CD4-positive, alpha-beta T cell treated with Interleukin-15 for 1 hour (primary cell): ENCODE results near the gene PATJ.

Source experiments
- DNase-seq: peaks from one replicate; pipeline ENCODE4 v3.0.0-alpha.2; 2020

PATJ gene

DNA sequence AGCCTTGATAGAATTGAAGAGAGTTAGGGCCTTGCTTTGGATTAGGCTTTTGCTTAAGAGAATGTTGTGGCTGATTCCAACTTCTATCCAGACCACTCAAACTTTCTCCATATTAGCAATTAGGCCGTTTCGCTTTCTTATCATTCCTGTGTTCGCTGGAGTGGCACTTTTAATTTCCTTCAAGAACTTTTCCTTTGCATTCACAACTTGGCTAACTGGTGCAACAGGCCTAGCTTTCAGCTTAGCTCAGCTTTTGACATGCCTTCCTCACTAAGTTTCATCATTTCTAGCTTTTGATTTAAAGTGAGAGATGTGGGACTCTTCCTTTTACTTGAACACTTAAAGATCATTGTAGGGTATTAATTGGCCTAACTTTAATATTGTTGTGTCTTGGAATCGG is 268.7 kb downstream of the PATJ start:
- DNase-seq: no peak

DNA sequence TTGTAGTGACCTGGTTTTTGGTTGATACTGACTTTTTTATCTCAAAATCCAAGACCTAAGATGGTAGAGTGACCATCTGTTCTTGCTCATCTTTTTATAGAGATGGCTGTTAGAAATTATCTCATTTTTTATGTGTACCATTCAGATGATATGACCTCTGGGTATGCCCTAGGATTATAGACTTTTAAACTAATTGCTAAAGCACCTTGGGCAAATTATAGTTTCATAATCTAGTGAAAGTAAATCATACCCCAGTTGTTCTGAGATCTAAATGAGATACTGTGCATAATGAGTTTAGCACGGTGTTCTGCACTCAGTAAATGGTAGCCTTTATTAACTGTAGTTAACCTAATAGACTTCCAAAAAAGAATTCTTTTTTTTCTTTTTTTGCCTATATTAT is 269.8 kb downstream of the PATJ start:
- no peak for DNase-seq

DNA sequence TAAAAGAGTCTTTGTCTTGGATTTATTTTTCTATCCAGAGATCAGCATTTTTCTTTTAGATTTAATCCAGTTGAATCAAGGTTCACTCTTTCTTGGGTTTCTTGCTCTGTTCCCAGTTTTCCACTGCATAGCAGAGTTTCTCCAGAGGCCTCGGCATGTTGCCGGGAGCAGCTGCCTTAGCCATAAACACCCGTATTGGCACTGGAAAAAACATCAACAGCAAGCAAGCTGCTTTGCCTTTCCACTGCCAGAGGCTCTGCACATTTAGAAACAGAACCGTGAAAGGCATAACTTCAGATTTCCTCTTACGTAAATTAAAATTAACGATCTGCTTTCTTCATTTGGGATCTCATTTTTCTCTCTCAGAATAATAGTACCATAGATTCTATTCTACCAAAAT is 270.6 kb downstream of the PATJ start:
- DNase-seq: no peak

DNA sequence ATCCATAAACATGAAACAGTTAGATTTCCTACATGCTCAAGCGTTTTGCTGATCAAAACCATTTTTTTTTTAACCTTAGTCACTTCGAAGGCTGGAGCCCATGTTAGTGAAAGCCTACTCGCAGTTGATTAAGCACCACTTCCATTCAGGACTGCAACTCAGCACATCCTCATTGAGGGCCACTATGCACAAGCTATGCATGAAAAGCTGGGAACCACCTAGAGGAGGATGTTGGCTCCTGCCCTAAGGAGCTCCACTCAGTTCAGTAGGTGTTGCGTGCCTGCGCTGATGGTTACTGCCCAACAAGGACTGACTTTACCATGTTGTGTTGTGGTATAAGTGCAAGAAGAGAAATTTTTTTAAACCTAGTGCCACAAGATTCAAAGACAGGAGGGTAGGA is 271.0 kb downstream of the PATJ start:
- DNase-seq: no peak

DNA sequence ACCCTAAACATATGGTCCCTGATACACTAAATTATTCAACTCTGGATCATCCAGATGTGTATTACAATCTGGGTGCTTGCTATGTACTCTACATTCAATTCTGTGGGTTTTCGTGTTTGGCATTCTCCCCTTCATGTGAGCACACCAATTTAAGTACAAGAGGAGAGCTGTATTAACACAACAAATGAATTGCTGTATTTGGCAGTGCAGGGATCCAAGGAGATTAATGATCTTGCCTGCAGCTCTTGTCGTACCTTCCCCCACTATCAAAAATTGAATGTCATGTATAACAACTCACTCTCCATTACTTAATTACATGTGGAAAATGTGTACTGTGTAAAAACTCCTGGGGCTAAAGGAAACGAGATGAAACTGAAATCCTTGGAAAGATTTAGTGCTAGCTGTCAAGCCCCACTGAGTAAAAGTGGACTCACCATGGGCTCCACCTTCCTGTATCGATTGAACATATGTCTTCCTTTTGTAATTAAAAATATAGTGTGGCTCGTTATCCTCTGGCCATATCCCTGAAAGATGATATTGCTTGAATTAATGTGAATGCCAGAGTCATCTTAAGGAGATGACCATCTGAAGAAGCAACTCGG is 280.2 kb downstream of the PATJ start:
- no peak for DNase-seq

DNA sequence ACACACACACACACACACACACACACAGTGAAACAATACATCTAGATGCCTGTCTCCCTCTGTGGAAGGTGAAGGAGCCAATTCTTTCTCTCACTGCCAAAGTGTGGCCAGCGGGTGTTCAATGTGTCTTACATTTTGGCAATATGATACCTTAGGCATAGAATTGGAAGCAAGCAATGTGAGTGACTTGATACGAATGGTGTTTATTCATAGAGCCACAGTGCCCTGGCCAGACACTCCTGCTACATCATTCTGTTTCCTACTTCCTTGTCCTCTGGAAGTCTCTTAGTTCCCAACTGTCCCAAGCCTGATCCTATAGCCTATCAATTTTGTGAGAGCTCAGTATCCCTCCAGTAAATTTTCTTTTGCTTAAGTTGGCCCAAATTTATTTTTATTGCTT is 282.4 kb downstream of the PATJ start:
- no peak for DNase-seq

DNA sequence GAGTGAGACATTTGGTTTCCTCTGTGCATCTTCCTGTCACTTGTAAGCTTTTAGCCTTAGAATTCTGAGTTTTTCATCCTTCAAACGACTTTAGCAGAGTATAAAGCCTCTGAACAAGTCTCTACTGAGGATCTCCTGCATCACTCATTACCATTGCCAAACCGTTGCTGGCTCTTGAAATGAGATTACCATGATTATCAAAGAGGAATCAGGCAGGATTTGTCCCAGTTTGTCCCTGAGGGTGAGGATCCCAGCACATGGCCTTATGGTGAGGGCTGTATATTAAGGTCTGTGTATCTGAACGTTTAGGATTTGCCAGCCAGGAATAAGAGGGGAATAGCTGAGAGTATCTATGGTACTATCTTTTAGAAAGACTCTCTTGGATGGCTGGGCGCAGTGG is 282.9 kb downstream of the PATJ start:
- no peak for DNase-seq

DNA sequence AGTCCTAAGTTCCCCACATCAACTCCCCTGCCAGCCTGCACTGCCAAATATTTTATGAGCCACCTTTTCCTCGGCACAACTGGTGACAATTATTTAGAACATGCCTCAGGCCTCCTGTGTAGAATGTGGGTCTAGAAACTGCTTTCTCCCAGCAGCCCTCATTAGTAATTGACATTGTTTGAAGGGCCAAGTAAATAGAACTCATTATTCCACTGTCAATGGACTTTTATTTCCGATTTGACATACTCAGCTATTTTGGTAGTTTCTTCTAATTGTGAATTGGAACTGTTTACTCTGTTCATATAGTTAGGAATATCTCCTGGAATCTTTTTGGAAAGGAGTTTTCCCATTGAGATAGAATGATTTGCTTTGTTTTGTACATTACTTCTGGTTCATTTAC is 283.6 kb downstream of the PATJ start:
- no peak for DNase-seq

DNA sequence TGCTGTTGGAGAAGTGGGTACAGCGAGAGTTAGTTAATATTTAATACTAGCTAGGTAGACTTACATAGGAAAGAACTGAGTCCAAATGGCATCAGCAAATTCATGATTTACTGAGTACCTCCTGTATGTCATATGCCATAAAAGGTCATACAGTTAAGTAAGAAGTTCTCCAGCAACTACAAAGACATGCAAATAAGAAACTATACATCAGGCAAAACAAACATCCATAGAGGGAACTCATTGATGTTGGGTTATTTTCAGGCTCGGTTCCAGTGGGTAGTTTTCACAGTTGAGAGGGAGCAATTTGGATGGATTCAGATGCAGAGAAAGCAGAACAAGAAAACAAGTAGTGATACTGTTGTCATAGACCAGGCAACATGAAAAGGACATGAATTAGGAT is 287.4 kb downstream of the PATJ start:
- no peak for DNase-seq

DNA sequence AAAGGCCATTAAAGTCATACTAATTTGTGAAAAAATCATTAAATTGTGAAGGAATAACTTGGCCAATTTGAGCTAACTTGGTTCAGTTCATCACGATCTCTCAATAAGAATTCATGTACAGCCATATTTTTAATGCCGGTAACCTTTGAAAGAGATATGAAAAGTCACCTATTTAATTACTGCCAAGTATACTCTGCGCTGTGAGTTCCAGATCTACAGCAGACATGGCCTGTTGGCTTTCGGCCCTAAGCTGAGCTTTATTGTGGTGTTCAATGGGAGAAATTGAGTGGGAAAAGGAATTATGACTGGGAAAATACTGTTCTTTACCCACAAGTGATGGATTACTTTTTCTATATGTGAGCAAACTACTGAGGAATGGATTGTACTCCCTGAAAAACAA is 292.5 kb downstream of the PATJ start:
- DNase-seq: no peak

DNA sequence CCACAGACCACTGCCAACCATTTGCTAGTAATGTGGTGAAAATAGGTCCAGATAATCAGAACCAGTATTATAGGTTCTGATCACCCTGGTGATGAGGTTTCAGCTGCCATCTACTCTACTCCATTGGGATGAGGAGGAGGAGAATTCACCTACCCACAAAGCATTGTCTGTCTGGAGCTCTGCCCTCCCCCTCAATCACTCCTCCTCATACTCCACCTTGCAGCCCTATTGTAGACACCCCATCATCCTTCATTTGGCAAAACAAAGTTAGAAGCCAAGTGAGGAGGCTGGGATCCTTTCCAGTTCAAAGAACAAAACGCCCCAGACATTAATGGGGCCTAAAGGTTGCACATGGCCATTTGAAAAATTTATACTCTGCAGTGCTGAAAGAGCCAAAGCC is 295.0 kb downstream of the PATJ start:
- DNase-seq: no peak

DNA sequence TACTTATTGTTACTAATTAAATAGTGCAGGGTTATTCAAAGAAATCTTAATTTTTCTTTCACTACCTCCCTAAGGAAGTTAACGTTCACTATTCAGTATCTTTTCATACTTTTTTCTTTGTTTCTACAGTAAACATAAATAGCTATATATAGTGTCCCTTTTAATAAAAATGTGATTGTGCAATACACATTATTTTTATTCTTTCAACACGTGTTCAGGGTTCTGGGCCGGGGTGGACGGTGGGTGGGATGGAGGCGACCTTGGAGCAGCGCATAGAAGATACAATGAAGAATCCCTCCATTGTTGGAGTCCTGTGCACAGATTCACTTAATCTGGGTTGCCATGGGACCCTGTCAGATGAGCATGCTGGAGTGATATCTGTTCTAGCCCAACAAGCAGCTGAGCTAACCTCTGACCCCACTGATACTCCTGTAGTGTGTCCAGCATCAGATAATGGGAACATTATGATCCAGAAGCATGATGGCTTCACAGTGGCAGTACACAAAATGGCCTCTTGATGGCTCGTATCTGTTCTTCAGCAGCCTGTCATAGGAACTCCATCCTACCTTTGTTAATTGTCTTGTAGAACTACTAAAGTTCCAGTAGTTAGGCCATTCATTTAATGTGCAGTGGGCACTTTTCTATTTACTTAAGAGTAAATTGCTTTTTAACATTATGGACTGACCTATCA is 296.5 kb downstream of the PATJ start:
- no peak for DNase-seq

DNA sequence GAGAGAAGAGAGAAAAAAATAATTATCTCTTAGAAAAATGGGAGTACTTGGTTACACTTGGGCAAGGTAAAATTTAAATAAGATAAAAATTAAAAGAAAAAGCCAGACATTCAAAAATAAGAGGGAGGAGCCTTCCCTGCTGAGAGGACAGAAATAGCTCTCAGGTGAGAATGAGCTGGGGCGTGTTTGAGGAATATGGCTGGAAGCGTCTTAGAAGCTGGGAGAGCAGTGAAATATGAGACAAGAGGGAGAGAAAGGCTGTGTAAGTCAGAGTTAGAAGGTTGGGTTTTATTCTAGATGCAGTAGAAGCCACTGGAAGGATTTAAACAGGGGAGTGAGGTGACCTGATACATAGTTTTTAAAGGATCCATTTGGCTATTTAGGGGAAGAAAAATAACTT is 298.2 kb downstream of the PATJ start:
- no peak for DNase-seq

DNA sequence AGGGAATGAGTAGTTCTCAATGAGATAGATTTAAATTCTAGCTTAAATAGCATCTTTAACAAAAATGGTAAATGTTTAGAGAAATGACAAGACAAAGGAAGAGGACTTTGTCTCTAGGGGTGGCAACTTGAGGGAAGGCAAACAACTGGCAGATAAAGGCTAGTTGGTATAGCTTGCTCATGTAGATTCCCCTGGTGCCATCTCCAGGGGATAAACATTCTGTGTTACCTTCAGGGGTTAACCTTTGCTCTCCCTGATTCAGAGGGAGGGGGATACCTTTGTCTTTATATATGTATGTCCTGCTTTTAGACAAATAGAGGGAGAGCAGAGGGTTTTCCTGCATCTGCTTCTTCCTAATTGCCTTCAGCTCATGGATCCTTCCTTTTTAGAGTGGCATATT is 298.7 kb downstream of the PATJ start:
- no peak for DNase-seq

DNA sequence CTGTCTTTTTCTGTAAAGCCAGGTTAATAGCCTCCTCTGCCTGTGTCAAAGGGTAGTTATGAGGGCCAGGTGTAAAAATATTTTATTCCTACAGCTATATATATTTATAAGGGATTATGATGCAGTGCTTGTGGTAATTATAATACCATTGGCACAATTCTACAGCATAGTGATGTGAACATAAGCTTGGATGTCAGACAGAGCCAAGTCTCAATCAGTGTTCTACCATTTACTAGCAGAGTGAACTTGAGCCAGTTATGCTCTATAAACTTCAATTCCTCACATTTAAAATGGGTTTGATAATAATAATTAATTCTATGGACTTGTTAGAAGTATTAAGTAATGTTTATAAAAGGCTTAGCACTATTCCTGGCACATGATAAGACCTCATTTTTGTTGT is 300.9 kb downstream of the PATJ start:
- no peak for DNase-seq

DNA sequence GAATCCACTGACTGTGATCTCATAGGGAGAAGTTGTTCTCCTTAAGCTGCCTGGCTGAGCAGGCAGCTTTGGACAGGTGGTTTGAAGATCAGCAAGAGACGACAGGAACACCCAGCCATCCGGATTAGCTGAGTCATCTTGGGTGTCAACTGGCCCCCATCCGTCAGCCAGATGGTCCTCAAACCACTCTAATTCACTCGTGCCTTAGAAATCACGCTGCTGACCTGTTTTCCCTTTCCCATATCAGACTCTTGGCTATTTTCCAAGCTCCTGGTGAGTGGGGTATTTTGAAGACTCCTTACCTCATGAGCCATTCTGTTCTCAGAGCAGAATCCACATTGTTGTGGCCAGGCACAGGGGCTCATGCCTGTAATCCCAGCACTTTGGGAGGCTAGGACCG is 303.3 kb downstream of the PATJ start:
- DNase-seq: no peak

DNA sequence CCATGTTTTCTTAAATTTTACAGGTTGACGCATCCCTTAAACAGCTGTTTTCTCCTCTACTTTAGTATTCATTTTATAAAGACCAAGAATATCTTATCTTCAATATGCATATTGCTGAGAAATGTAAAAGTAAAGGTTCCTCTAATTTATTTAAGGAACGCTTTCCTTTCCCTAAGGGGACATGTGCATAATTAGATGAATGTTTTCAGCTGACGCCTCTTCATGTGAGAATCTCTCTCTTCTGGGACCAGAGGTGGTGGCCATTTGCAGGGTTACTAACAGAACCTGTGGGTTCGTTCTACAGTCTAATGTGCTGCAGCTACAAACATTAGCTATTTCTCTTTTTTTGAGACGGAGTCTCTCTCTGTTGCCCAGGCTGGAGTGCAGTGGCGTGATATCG is 304.6 kb downstream of the PATJ start:
- no peak for DNase-seq

DNA sequence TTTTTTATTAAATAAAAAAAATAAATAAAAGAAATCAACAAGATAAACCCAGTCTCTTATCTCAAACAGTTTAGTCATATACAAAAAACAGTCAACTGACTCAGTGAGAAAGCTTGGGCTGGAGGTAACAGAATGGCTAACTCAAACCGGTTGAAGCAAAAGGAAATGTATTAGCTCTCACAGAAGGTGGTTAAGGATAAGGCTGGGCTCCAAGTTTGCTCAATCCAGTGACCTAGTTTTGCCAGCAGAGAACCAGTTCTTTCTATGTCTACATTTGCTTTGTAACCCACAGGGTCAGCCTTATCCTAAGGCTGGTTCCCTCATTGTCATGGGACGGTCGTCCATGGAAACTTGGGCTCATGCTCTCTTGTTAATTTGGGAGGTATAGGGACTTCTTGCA is 307.9 kb downstream of the PATJ start:
- DNase-seq: no peak

DNA sequence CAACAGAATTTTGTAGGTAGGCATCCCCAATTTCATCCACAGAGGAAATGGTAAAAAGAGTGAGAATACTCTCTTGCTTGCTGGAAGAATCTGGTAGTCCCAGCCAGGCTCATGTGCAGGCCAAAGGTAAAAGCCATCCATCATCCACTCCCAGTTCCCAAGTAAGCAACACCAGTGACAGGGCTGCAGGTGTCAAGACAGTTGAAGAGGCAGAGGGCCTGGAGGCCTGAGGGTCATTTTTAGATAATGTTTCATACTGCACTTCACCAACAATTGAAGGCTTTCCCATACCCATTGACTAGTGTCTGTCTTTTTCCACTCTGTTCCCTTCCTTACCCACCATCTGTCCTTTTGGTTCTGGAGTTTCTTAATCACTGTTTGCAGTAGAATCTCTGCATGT is 310.7 kb downstream of the PATJ start:
- DNase-seq: no peak

DNA sequence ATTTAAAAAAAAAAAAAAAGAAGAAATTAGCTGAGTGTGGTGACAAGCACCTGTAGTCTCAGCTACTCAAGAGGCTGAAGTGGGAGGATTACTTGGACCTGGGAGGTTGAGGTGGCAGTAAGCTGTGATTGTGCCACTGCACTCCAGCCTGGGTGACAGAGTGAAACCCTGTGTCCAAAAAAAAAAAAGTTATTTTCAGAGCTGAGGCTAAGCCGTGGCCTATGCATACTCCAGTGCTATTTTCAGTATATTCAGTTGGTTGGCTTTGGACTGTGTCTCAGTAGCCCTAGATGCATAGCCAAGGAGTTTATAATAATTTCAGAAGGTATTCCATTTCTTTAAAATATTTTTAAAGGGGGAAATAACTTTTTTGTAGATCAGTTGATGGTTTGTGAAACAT is 311.9 kb downstream of the PATJ start:
- DNase-seq: no peak

DNA sequence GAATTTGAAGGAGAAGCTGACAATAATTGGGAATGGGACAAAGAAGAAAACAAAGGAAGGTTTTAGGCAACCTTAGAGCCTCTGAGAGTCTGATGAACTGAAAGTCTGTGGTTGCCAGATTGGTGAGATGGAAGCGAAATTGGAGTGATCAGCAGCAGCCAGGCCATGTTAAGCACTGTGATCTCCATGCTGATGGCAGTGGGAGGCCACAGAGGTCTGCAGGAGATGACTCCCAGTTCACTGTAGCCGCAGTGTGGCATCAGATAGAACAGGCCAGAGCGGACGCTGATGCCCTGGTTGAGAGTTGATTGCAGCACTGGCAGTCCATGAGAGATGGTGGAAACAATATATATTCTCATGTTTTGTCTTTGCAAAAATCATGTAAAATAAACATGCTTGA is 314.9 kb downstream of the PATJ start:
- no peak for DNase-seq

DNA sequence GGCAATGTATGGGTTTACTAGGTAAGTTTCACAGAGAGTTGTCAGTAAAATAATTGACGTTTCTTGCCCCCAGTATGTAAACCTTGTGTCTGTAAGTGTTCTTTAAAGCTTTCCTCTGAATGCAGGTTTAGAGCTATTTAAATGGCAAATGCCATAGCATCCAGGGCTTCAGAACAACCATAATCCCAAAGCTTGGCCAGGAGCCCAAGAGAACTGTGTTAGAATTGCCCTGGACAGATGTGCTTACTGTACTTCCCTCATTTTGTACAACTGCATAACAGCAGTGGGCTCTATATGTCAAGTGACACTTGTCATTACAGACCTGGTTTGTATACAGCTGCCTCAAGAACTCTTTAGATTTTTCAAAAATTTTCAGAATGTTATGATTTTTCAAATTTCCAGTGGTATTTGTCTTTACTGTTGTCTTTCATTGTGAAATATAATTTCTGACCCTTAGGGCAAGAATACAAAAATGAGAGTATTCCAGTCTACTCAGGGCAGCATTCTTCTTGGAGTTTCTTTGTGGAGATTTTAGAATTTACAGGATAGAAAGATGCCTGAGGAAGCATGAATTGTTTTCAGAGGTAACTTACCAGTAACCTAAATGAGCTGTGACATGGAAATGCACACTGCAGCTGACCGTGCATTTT is 315.5 kb downstream of the PATJ start:
- DNase-seq: no peak

DNA sequence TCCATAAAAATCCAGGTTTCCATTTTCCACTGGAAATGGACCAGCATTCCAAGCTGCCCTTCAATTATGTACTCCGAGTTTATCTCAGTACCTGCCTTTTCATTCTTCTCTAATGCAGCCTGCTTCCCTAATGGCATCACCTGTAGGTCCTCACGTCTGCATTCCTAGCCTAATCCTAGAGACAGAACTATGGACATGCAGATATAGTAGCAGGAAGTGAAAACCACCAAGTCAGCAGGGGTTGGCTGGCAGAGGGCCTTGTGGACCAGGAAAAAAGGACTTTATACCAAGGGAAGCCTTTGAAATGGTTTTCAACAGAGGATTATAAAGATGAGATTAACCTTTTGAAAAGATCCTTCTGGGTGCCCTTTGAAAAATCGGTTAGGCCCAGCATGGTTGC is 316.7 kb downstream of the PATJ start:
- no peak for DNase-seq

DNA sequence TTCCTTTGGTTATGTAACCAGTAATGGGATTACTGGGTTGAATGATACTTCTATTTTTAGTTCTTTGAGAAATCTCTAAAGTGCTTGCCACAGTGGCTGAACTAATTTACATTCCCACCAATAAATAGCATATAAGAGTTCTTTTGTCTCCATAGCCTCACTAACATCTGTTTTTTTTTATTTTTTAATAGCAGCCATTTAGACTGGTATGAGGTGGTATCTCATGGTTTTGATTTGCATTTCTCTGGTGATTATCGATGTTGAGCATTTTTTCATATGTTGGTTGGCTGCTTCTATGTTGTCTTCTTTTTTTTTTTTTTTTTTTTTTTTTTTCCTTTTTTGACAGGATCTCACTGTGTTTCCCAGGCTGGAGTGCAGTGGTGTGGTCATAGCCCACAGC is 319.8 kb downstream of the PATJ start:
- no peak for DNase-seq
